Smooth muscle cell of the brain vasculature (primary cell): ENCODE results near the gene NCOA1.
"Not testable (repeated sequence)": the region's sequence is repeated elsewhere in the genome, so short reads cannot be mapped to it uniquely, and the experiment has no call there.

Source experiments
- DNase-seq: peaks from one replicate; pipeline ENCODE4 v3.0.0-alpha.2; 2012; ENCODE audit warnings: low read depth, low spot score

Gene NCOA1

GRCh38 chr2:24533574-24533973 is 42.5 kb downstream of the NCOA1 start:
- not testable (repeated sequence) for DNase-seq

GRCh38 chr2:24538720-24539119 is 47.7 kb downstream of the NCOA1 start:
- DNase-seq: no peak

GRCh38 chr2:24539258-24539657 is 48.2 kb downstream of the NCOA1 start:
- DNase-seq: no peak

- no peak for DNase-seq
These were observed 49.0 kb downstream of the NCOA1 start for GRCh38 chr2:24540011-24540477.

- no peak for DNase-seq
These were observed 50.6 kb downstream of the NCOA1 start for GRCh38 chr2:24541621-24542020.

GRCh38 chr2:24542269-24542872 is 51.3 kb downstream of the NCOA1 start:
- no peak for DNase-seq

- DNase-seq: no peak
These were observed 52.2 kb downstream of the NCOA1 start for GRCh38 chr2:24543252-24543651.

- no peak for DNase-seq
These were observed 53.5 kb downstream of the NCOA1 start for GRCh38 chr2:24544456-24545115.

GRCh38 chr2:24546669-24547068 is 55.6 kb downstream of the NCOA1 start:
- DNase-seq: no peak

- no peak for DNase-seq
These were observed 57.0 kb downstream of the NCOA1 start for GRCh38 chr2:24548058-24548457.

GRCh38 chr2:24550301-24550700 is 59.2 kb downstream of the NCOA1 start:
- DNase-seq: not testable (repeated sequence)

- DNase-seq: no peak
These were observed 60.0 kb downstream of the NCOA1 start for GRCh38 chr2:24551016-24551415.

GRCh38 chr2:24552836-24553235 is 61.8 kb downstream of the NCOA1 start:
- DNase-seq: no peak

- DNase-seq: no peak
These were observed 67.9 kb downstream of the NCOA1 start for GRCh38 chr2:24558781-24559472.

- peak; percentile 36 for DNase-seq
These were observed 68.5 kb downstream of the NCOA1 start for GRCh38 chr2:24559473-24560113.

- no peak for DNase-seq
These were observed 74.5 kb downstream of the NCOA1 start for GRCh38 chr2:24565537-24565936.

GRCh38 chr2:24566209-24566608 is 75.2 kb downstream of the NCOA1 start:
- no peak for DNase-seq

GRCh38 chr2:24566630-24567029 is 75.6 kb downstream of the NCOA1 start:
- DNase-seq: no peak

GRCh38 chr2:24568551-24568950 is 77.5 kb downstream of the NCOA1 start:
- no peak for DNase-seq

GRCh38 chr2:24569565-24569964 is 78.5 kb downstream of the NCOA1 start:
- not testable (repeated sequence) for DNase-seq

GRCh38 chr2:24570225-24570624 is 79.2 kb downstream of the NCOA1 start:
- no peak for DNase-seq

- DNase-seq: no peak
These were observed 80.9 kb downstream of the NCOA1 start for GRCh38 chr2:24571828-24572442.
